IPS-18c (cell line): ENCODE data around the gene ZFP1.

Source experiments
- H3K4me3 ChIP-seq: 2 replicates; pipeline ENCODE4 v1.7.0; 2013; ENCODE audit warnings: low read depth, mild to moderate bottlenecking, low read length, moderate library complexity; ENCODE audit not compliant: insufficient read depth
- H3K9me3 ChIP-seq: one replicate; pipeline ENCODE4 v1.6.1; 2013; ENCODE audit warnings: mild to moderate bottlenecking, low read length, moderate library complexity; ENCODE audit not compliant: control insufficient read depth, insufficient read depth

The ZFP1 gene

GRCh38 chr16:75130150-75130771 lies 18.1 kb upstream of the ZFP1 start:
- peaks cover 3% of the 10 kb centered on the region for H3K9me3 ChIP-seq

DNA sequence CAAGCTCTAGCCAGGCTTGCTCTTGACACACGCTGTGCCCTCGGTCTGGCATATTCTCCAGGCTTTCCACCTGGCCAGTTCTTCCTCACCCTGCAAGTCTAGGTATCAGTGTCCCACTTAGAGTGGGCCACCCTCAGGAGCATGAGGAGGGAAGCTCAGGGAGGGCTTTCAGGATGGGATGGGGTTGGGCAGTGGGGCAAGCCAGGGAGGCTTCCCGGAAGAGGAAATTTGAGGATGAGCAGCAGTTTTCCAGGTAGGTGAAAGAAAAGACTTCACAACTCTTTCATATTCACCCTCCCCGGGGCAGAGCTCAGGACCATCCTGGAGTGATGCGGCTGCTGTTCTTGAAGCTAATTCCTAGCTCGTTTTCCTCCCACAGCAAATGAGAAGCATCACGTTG lies 17.2 kb upstream of the ZFP1 start:
- Histone ChIP-seq H3K9me3 (peaks cover 3% of the 10 kb centered on the region), H3K4me3 (no peak overlapping the region)

More at GRCh38 chr16:75130150-75130771, 18.1 kb upstream of the ZFP1 start:
- H3K4me3 ChIP-seq = no peak overlapping the region

GRCh38 chr16:75138233-75138632 lies 10.1 kb upstream of the ZFP1 start:
- no peaks in the 10 kb centered on the region for H3K9me3 ChIP-seq
- H3K4me3 ChIP-seq = no peak overlapping the region

GRCh38 chr16:75138636-75139035 lies 9.7 kb upstream of the ZFP1 start:
- Histone ChIP-seq H3K9me3 (no peaks in the 10 kb centered on the region), H3K4me3 (no peak overlapping the region)

DNA sequence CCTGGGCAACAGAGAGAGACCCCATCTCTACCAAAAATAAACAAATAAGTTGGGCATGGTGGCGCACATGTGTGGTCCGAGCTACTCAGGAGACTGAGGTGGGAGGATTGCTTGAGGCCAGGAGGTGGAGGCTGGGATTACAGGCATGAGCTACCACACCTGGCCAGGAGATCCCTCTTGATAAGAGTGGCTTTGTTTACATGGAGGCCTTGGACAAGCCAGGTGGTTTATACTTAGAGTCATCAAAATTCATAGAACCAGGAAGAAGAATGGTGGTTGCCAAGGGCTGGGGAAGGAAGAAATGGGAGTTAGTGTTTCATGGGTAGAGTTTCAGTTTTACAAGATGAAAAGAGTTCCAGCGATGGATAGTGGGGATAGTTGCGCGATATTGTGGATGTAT lies 8.8 kb upstream of the ZFP1 start:
- Histone ChIP-seq H3K9me3 (no peaks in the 10 kb centered on the region), H3K4me3 (no peak overlapping the region)

DNA sequence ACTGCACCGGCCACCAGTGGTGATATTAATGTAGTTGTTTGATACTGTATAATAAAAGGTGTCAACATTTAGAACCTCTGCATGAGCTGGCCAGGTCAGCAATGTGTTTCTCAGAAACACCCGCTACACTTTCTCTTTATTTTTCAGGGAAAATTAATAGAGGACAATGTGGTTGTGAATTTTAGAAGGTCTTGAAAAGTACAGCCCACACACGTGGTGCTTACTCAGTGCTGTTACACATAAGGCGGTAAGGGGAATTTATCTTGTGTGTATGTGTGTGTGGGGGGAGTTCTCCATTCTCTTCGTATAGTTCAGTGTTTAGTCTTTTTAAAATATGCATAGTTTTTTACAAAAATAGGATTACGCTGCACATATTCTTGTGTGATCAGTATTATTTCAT lies 4.4 kb upstream of the ZFP1 start:
- no peak overlapping the region for H3K4me3 ChIP-seq
- H3K9me3 ChIP-seq = no peaks in the 10 kb centered on the region

GRCh38 chr16:75147968-75148310 lies 385 bp upstream of the ZFP1 start:
- peaks cover 2% of the 10 kb centered on the region for H3K9me3 ChIP-seq
- no peak overlapping the region for H3K4me3 ChIP-seq

DNA sequence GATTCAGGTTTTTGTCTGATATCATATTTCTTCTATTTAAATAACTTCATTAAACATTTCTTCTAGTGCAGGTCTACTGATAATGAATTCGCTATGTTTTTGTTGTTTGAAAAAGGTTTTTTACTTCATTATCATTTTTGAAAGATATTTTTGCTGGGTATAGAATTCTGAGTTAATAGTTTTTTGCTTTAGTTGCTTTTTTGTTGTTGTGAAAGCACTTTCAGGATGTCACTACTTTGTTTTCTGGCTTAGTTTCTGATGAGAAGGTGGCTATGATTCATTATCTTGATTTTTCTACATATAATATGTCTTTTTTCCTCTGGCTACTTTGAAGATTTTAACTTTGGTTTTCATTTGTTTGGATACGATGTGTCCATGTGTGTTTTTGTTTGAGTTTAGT lies 3.5 kb downstream of the ZFP1 start:
- Histone ChIP-seq H3K4me3 (no peak overlapping the region), H3K9me3 (peaks cover 2% of the 10 kb centered on the region)

- peaks cover 2% of the 10 kb centered on the region for H3K9me3 ChIP-seq
- no peak overlapping the region for H3K4me3 ChIP-seq
Measured at GRCh38 chr16:75152635-75153034, 4.3 kb downstream of the ZFP1 start.

DNA sequence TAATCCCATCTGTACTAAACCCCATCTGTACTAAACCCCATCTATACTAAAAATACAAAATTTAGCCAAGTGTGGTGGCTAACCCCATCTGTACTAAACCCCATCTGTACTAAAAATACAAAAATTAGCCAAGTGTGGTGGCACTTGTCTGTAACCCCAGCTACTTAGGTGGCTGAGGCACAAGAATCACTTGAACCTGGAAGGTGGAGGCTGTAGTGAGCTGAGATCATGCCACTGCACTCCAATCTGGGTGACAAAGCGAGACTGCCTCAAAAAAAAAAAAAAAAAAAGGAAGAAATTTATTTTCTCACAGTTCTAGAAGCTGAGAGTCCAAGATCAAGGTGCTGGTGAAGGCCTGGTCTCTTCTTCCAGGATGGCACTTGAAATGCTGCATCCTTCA lies 12.1 kb downstream of the ZFP1 start:
- H3K9me3 ChIP-seq = peaks cover 2% of the 10 kb centered on the region
- no peak overlapping the region for H3K4me3 ChIP-seq

DNA sequence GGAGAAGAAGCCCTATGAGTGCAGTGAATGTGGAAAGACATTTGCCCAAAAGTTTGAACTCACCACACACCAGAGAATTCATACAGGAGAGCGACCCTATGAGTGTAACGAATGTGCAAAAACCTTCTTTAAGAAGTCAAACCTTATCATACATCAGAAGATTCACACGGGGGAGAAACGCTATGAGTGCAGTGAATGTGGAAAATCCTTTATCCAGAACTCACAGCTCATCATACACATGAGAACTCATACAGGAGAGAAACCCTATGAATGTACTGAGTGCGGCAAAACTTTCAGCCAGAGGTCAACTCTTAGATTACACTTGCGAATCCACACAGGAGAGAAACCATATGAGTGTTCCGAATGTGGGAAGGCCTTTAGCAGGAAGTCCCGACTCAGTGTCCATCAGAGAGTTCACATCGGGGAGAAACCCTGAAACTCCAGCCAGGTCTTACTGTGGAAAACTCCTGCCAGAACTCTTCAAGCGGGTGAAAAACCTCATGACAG lies 21.6 kb downstream of the ZFP1 start:
- H3K9me3 ChIP-seq = peaks cover 18% of the 10 kb centered on the region
- no peak overlapping the region for H3K4me3 ChIP-seq

DNA sequence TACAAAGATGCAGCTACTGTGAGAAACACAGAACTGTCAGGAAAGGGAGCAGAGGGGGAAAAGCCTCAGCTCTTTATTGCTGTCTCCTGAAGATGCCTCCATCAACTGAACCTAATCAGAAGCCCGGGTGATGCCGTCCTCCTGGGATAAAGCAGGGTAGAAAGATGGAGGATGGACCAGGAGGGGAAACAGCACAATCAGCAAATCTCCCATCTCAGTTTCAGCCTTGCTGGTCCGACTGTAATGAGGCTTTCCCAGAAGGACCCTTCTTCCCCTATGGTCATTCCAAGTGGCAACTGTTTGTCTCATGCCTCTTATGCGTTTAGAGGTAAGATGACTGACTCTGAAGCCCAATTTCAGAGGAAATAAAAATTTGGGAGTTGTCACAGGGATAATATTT lies 24.3 kb downstream of the ZFP1 start:
- H3K9me3 ChIP-seq = peaks cover 13% of the 10 kb centered on the region
- no peak overlapping the region for H3K4me3 ChIP-seq

GRCh38 chr16:75175074-75175473 lies 26.8 kb downstream of the ZFP1 start:
- Histone ChIP-seq H3K4me3 (no peak overlapping the region), H3K9me3 (peaks cover 11% of the 10 kb centered on the region)

GRCh38 chr16:75176926-75177325 lies 28.6 kb downstream of the ZFP1 start:
- Histone ChIP-seq H3K4me3 (no peak overlapping the region), H3K9me3 (peaks cover 9% of the 10 kb centered on the region)

DNA sequence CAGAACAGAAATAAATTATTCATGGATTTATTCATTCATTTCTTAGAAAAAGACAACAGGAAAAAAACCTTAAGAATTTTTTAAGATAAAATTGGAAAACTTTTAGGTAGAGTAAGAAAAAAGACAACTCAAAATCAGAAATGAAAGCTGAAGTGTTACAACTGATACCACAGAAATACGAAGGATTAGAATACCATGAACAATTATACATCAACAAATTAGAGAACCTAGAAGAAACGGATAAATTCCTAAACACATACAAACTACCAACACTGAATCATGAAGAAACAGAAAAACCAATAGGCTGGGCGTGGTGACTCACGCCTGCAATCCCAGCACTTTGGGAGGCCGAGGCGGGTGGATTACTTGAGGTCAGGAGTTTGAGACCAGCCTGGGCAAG lies 30.9 kb downstream of the ZFP1 start:
- Histone ChIP-seq H3K4me3 (no peak overlapping the region), H3K9me3 (peaks cover 7% of the 10 kb centered on the region)

DNA sequence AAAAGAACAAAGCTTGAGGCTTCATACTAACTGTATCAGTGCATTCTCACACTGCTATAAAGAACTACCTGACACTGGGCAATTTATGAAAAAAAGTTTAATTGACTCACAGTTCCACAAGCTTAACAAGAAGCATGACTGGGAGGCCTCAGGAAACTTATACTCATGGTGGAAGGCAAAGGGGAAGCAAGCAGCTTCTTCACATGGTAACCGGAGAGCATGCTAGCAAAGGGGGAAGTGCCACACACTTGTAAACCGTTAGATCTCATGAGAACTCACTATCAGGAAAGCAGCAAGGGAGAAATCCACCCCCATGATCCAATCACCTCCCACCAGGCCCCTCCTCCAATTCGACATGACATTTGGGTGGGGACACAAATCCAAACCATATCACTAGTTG lies 33.3 kb downstream of the ZFP1 start:
- H3K9me3 ChIP-seq = no peaks in the 10 kb centered on the region
- H3K4me3 ChIP-seq = no peak overlapping the region

GRCh38 chr16:75188832-75189477 lies 40.6 kb downstream of the ZFP1 start:
- H3K4me3 ChIP-seq = no peak overlapping the region
- no peaks in the 10 kb centered on the region for H3K9me3 ChIP-seq

GRCh38 chr16:75189638-75190245 lies 41.4 kb downstream of the ZFP1 start:
- no peaks in the 10 kb centered on the region for H3K9me3 ChIP-seq
- H3K4me3 ChIP-seq = no peak overlapping the region
